H1 (cell line): Measurements from ENCODE around the gene SV2B. TPM values are rescaled to one million over a fixed set of nuclear protein-coding genes. Genes with fewer than 3 reads are reported as not detected.

ENCODE experiments used
- CTCF ChIA-PET: fragments of 300-600 bp; sonication (Branson Sonifier 250); formaldehyde crosslinking; loops from one replicate; lab custom pipeline; 2021; ENCODE audit not compliant: partially characterized antibody; lab: Charles Lee
- POLR2A ChIA-PET: fragments of 300-600 bp; sonication (Branson Sonifier 250); formaldehyde crosslinking; loops from one replicate; lab custom pipeline; 2021; ENCODE audit warnings: inconsistent platforms; ENCODE audit not compliant: partially characterized antibody; lab: Charles Lee
- DNase-seq, 2 experiments: peaks; one replicate each; pipeline versions ENCODE4 v3.0.0 to v3.0.0-alpha.2; 2010 to 2022; ENCODE audit warnings: low spot score in 2 of 2, low read depth in 1 of 2, mixed read lengths in 1 of 2
- FAIRE-seq: peaks from 2 replicates; lab custom pipeline; 2011; peaks lifted over from hg19 to GRCh38; lab: Jason Lieb, UNC
- H2AFZ ChIP-seq: 2 replicates; pipeline ENCODE4 v1.8.1; 2012; ENCODE audit warnings: low read length, inconsistent platforms
- H2AK5ac ChIP-seq: 2 replicates; pipeline ENCODE4 v1.6.1; 2013; ENCODE audit warnings: low read depth, low read length
- H2BK120ac ChIP-seq: replicated peaks from 2 replicates; pipeline ENCODE3; 2013; ENCODE audit warnings: low read depth, low read length, inconsistent platforms
- H2BK12ac ChIP-seq: 2 replicates; pipeline ENCODE4 v1.6.1; 2013; ENCODE audit warnings: low read depth, low read length
- H2BK15ac ChIP-seq: 2 replicates; pipeline ENCODE4 v1.6.1; 2013; ENCODE audit warnings: low read length
- H2BK20ac ChIP-seq: 2 replicates; pipeline ENCODE4 v1.6.1; 2013; ENCODE audit warnings: low read length
- H2BK5ac ChIP-seq: 2 replicates; pipeline ENCODE4 v1.6.1; 2013; ENCODE audit warnings: low read depth, low read length
- H3K14ac ChIP-seq: 2 replicates; pipeline ENCODE4 v1.6.1; 2013; ENCODE audit warnings: inconsistent platforms; ENCODE audit not compliant: insufficient read length
- H3K18ac ChIP-seq: 2 replicates; pipeline ENCODE4 v1.6.1; 2013; ENCODE audit warnings: low read length; ENCODE audit errors: extremely low read depth
- H3K23ac ChIP-seq: 2 replicates; pipeline ENCODE4 v1.6.1; 2013; ENCODE audit warnings: inconsistent platforms; ENCODE audit not compliant: insufficient read length
- H3K23me2 ChIP-seq: 2 replicates; pipeline ENCODE4 v1.6.1; 2013; ENCODE audit warnings: low read depth, low read length
- H3K27ac ChIP-seq: 2 replicates; pipeline ENCODE4 v1.6.1; 2011; ENCODE audit warnings: low read depth, low read length, inconsistent platforms
- H3K27me3 ChIP-seq, 4 experiments: replicated peaks in 1 of 4; 1 replicate in 1 of 4; 2 replicates in 3 of 4; pipeline versions ENCODE4 v1.6.1 to v1.8.1; 2011 to 2013; ENCODE audit warnings: low read length in 3 of 4, mild to moderate bottlenecking in 3 of 4, inconsistent platforms in 2 of 4, mixed read lengths in 2 of 4, moderate library complexity in 1 of 4; ENCODE audit not compliant: control insufficient read depth in 3 of 4, insufficient read depth in 3 of 4; ENCODE audit errors: extremely low read depth in 1 of 4
- H3K36me3 ChIP-seq, 4 experiments: 2 replicates each; pipeline versions ENCODE4 v1.6.1 to v1.8.1; 2011 to 2013; ENCODE audit warnings: mild to moderate bottlenecking in 4 of 4, low read length in 3 of 4, moderate library complexity in 2 of 4, control low read depth in 1 of 4, inconsistent platforms in 1 of 4; ENCODE audit not compliant: insufficient read depth in 4 of 4, control insufficient read depth in 2 of 4
- H3K4ac ChIP-seq: replicated peaks from 2 replicates; pipeline ENCODE3; 2013; ENCODE audit warnings: low read length, low read depth, mixed read lengths, inconsistent platforms; ENCODE audit not compliant: insufficient read length
- H3K4me1 ChIP-seq, 4 experiments: replicated peaks in 1 of 4; 1 replicate in 1 of 4; 2 replicates in 3 of 4; pipeline versions ENCODE4 v1.6.1 to v1.8.1; 2011 to 2013; ENCODE audit warnings: low read length in 3 of 4, inconsistent platforms in 2 of 4, mixed read lengths in 1 of 4; ENCODE audit not compliant: insufficient read depth in 4 of 4, control insufficient read depth in 3 of 4
- H3K4me2 ChIP-seq, 2 experiments: 2 replicates each; pipeline versions ENCODE4 v1.6.1 to v1.8.1; 2011 to 2013; ENCODE audit warnings: low read depth in 2 of 2, low read length in 2 of 2, control low read depth in 1 of 2, inconsistent platforms in 1 of 2, mild to moderate bottlenecking in 1 of 2; ENCODE audit not compliant: insufficient read depth in 1 of 2
- H3K4me3 ChIP-seq, 4 experiments: fragments of 200-600, 300-600 bp in 1 of 4; sonication (generic), shearing (Covaris generic), sonication (Bioruptor Twin) in 1 of 4; 2 replicates each; pipeline versions ENCODE4 v1.5.1 to v1.8.1; 2011 to 2016; ENCODE audit warnings: low read length in 4 of 4, low read depth in 3 of 4, control low read depth in 2 of 4, inconsistent platforms in 2 of 4, mild to moderate bottlenecking in 2 of 4, mixed read lengths in 1 of 4, moderate library complexity in 1 of 4; ENCODE audit not compliant: insufficient read depth in 2 of 4; ENCODE audit errors: extremely low read depth in 1 of 4
- H3K56ac ChIP-seq: replicated peaks from 2 replicates; pipeline ENCODE3; 2013; ENCODE audit warnings: low read depth, mild to moderate bottlenecking, mixed read lengths, low read length, inconsistent platforms; ENCODE audit not compliant: insufficient read length
- H3K79me1 ChIP-seq: 2 replicates; pipeline ENCODE4 v1.6.1; 2013; ENCODE audit warnings: low read depth, low read length, control low read depth
- H3K79me2 ChIP-seq, 2 experiments: 2 replicates each; pipeline versions ENCODE4 v1.6.1 to v1.8.1; 2012 to 2013; ENCODE audit warnings: low read length in 2 of 2, mild to moderate bottlenecking in 2 of 2, inconsistent platforms in 1 of 2; ENCODE audit not compliant: insufficient read depth in 2 of 2, control insufficient read depth in 1 of 2
- H3K9ac ChIP-seq, 4 experiments: replicated peaks in 1 of 4; 1 replicate in 1 of 4; 2 replicates in 3 of 4; pipeline versions ENCODE4 v1.6.1 to v1.8.1; 2011 to 2013; ENCODE audit warnings: low read depth in 3 of 4, low read length in 3 of 4, control low read depth in 2 of 4, mild to moderate bottlenecking in 2 of 4, moderate library complexity in 2 of 4, inconsistent platforms in 1 of 4; ENCODE audit errors: extremely low read depth in 1 of 4
- H3K9me3 ChIP-seq, 2 experiments: 2 replicates each; pipeline versions ENCODE4 v1.6.1 to v1.8.1; 2012 to 2013; ENCODE audit warnings: mild to moderate bottlenecking in 2 of 2, moderate library complexity in 2 of 2, control low read depth in 1 of 2, inconsistent platforms in 1 of 2, low read depth in 1 of 2, low read length in 1 of 2, mixed read lengths in 1 of 2; ENCODE audit not compliant: insufficient read depth in 2 of 2
- H4K20me1 ChIP-seq, 2 experiments: replicated peaks in 1 of 2; 2 replicates each; pipeline versions ENCODE3 to v1.8.1; 2011 to 2013; ENCODE audit warnings: inconsistent platforms in 2 of 2, low read length in 2 of 2, mild to moderate bottlenecking in 1 of 2; ENCODE audit not compliant: insufficient read depth in 2 of 2, control insufficient read depth in 1 of 2
- H4K5ac ChIP-seq: 2 replicates; pipeline ENCODE4 v1.6.1; 2013; ENCODE audit warnings: low read length, low read depth, mixed read lengths, inconsistent platforms; ENCODE audit not compliant: insufficient read length
- H4K8ac ChIP-seq: 2 replicates; pipeline ENCODE4 v1.8.0; 2013; ENCODE audit warnings: mild to moderate bottlenecking, moderate library complexity, low read length, inconsistent platforms; ENCODE audit not compliant: insufficient read depth; ENCODE audit errors: extremely low read depth
- H4K91ac ChIP-seq: replicated peaks from 2 replicates; pipeline ENCODE3; 2013; ENCODE audit warnings: low read length, mixed read lengths, inconsistent platforms; ENCODE audit not compliant: insufficient read length
- ASH2L ChIP-seq: fragments of 200-600, 300-600 bp; sonication (generic); IDR thresholded peaks from one replicate; pipeline ENCODE4 v1.7.1; 2017; ENCODE audit warnings: low read length
- ATF3 ChIP-seq: IDR thresholded peaks from 2 replicates; pipeline ENCODE4 v1.6.1; 2011; ENCODE audit warnings: low read depth, mild to moderate bottlenecking, low read length; ENCODE audit not compliant: insufficient read depth
- BCL11A ChIP-seq, 2 experiments: IDR thresholded peaks; one replicate each; pipeline ENCODE4 v1.6.1; 2011; ENCODE audit warnings: low read depth in 2 of 2, low read length in 2 of 2, mild to moderate bottlenecking in 2 of 2
- CBX5 ChIP-seq: fragments of 300-800, 300-1000 bp; sonication (generic); IDR thresholded peaks from 2 replicates; pipeline ENCODE4 v1.7.1; 2016; ENCODE audit warnings: antibody characterized with exemption, low read length, low read depth
- CEBPB ChIP-seq: IDR thresholded peaks from 2 replicates; pipeline ENCODE4 v1.6.1; 2012; ENCODE audit warnings: low read depth, low read length
- EP300 ChIP-seq, 2 experiments: IDR thresholded peaks; 1 replicate in 1 of 2; 2 replicates in 1 of 2; pipeline ENCODE4 v1.6.1; 2011 to 2012; ENCODE audit warnings: low read depth in 2 of 2, low read length in 2 of 2, mild to moderate bottlenecking in 2 of 2, borderline replicate concordance in 1 of 2, inconsistent platforms in 1 of 2, moderate library complexity in 1 of 2
- GTF2F1 ChIP-seq: IDR thresholded peaks from 2 replicates; pipeline ENCODE4 v1.6.1; 2012; ENCODE audit warnings: low read depth, low read length, improper control_type of control experiment, borderline replicate concordance
- HDAC2 ChIP-seq, 2 experiments: fragments of 300-600 bp in 1 of 2; sonication (generic) in 1 of 2; IDR thresholded peaks; 2 replicates each; pipeline ENCODE4 v1.6.1; 2011 to 2012; ENCODE audit warnings: low read depth in 2 of 2, low read length in 2 of 2, mild to moderate bottlenecking in 2 of 2, moderate library complexity in 2 of 2, borderline replicate concordance in 1 of 2, inconsistent platforms in 1 of 2
- KDM1A ChIP-seq: fragments of 200-600, 300-600 bp; sonication (generic); IDR thresholded peaks from 2 replicates; pipeline ENCODE4 v1.7.1; 2016; ENCODE audit warnings: mild to moderate bottlenecking, low read length, borderline replicate concordance
- POU5F1 ChIP-seq: IDR thresholded peaks from 2 replicates; pipeline ENCODE4 v1.6.1; 2011; ENCODE audit warnings: low read depth, mild to moderate bottlenecking, low read length, moderate library complexity
- SIX5 ChIP-seq: IDR thresholded peaks from 2 replicates; pipeline ENCODE4 v1.6.1; 2011; ENCODE audit warnings: mild to moderate bottlenecking, low read depth, low read length
- SP4 ChIP-seq: IDR thresholded peaks from 2 replicates; pipeline ENCODE4 v1.6.1; 2012; ENCODE audit warnings: low read length, inconsistent platforms
- TCF12 ChIP-seq: IDR thresholded peaks from 2 replicates; pipeline ENCODE4 v1.6.1; 2011; ENCODE audit warnings: low read depth, mild to moderate bottlenecking, low read length
- WGBS, 2 experiments: shearing (Covaris generic) in 1 of 2; methylation state at CpG; one replicate each; pipeline versions ENCODE4 v1.1.6 to v1.1.7; 2013 to 2015; ENCODE audit warnings: low lambda C conversion rate in 2 of 2, mixed read lengths in 2 of 2, inconsistent platforms in 1 of 2, low coverage in 1 of 2, missing lambda C conversion rate in 1 of 2; ENCODE audit not compliant: insufficient replicate concordance in 2 of 2, insufficient coverage in 1 of 2, insufficient read length in 1 of 2; ENCODE audit errors: extremely low coverage in 1 of 2, missing lambda C conversion rate in 1 of 2; 5-methylcytosine and 5-hydroxymethylcytosine counted together
- polyA plus RNA-seq, 7 experiments: library from polyadenylated mRNA; depleted of rRNA in 3 of 7; stranded (reverse) in 5 of 7; unstranded in 2 of 7; fragments of >200 nt in 5 of 7; fragments of 200-250 nt in 2 of 7; gene quantifications; 1 replicate in 5 of 7; 2 replicates in 1 of 7; 4 replicates in 1 of 7; pipeline versions ENCODE4 v1.2.1 to v1.2.3, GENCODE V29; 2011 to 2013; ENCODE audit warnings: missing spikeins in 2 of 7, mixed read lengths in 2 of 7
- total RNA-seq: library from RNA; stranded (reverse); fragmentation: NEBNext Ultra II Directional; extraction: Animal tissue kit (Norgen Biotek cat#: 25700); gene quantifications from 2 replicates; pipeline ENCODE4 v1.2.1, GENCODE V29; 2021
- TF ChIP-seq, protein P1 (sequence below): IDR thresholded peaks from 2 replicates; pipeline ENCODE4 v1.6.1; 2012; ENCODE audit warnings: inconsistent platforms

SV2B gene
- total and polyA plus RNA-seq, 2 of the 8 experiments (the other 6 are each of a cell fraction or from before 2014, with no cell fraction given): 0.09 to 0.20 TPM

DNA sequence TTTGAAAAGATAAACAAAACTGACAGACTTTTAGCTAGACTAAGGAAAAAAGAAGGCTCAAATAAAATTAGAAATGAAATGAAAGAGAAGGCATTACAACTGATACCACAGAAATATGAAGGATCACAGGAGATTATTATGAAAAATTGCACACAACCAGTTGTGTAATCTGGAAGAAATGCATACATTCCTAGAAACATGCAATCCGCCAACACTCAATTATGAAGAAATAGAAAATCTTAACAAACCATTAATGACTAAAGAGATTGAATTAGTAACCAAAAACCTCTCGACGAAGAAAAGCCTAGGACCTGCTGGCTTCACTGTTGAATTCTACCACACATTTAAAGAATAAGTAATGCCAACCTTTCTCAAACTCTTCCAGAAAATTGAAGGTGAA, 149.5 kb downstream of the SV2B start:
- no peak overlapping the region for H3K4me2 ChIP-seq
- CTCF ChIA-PET: interaction anchor here (0.7 to 5.7 kb wide), 8 partner anchors 9 to 332 kb away, joined by 3 to 28 read pairs (median 16); no protein-coding TSS in a partner anchor
- no peak for DNase-seq
- no peaks in the 10 kb centered on the region for H3K27me3 ChIP-seq
- no peaks in the 10 kb centered on the region for H3K9me3 ChIP-seq
- H2BK15ac ChIP-seq: no peak overlapping the region
- no peak overlapping the region for H3K14ac ChIP-seq
- H2AK5ac ChIP-seq: no peak overlapping the region
- no peak overlapping the region for H3K18ac ChIP-seq
- H3K4ac ChIP-seq: no peak overlapping the region
- H3K23ac ChIP-seq: no peak overlapping the region
- H3K27ac ChIP-seq: no peak overlapping the region
- H2AFZ ChIP-seq: no peak overlapping the region
- H2BK12ac ChIP-seq: no peak overlapping the region
- no peaks in the 10 kb centered on the region for H4K20me1 ChIP-seq
- H2BK120ac ChIP-seq: no peak overlapping the region
- no peaks in the 10 kb centered on the region; the same call in 1 of the 2 replicates for H3K23me2 ChIP-seq
- WGBS, 2 experiments: 89% methylated on average over 3 of the region's 3 CpGs; no CpG with 5 or more reads in 1 of the 2 experiments
- no peak overlapping the region for H4K91ac ChIP-seq
- H2BK20ac ChIP-seq: no peak overlapping the region
- H3K56ac ChIP-seq: no peak overlapping the region
- no peaks in the 10 kb centered on the region for H3K79me2 ChIP-seq
- no peak overlapping the region for H4K5ac ChIP-seq
- H3K36me3 ChIP-seq: no peaks in the 10 kb centered on the region
- no peak overlapping the region for H4K8ac ChIP-seq
- POLR2A ChIA-PET: interaction anchor here (0.6 kb wide), 1 partner anchor 57 kb away, joined by 3 read pairs; no protein-coding TSS in a partner anchor
- no peak for FAIRE-seq
- H2BK5ac ChIP-seq: no peak overlapping the region
- H3K79me1 ChIP-seq: no peaks in the 10 kb centered on the region
- H3K4me3 ChIP-seq: no peak overlapping the region
- no peaks in the 10 kb centered on the region for H3K4me1 ChIP-seq
- no peak overlapping the region for H3K9ac ChIP-seq
- TF ChIP-seq BCL11A (IDR thresholded peaks at IDR 0.05; ENCODE audit: low read depth in 2 of 2, low read length in 2 of 2) (no peak), HDAC2 (IDR thresholded peaks at IDR 0.05; ENCODE audit: borderline replicate concordance in 1 of 2, low read depth in 2 of 2, low read length in 2 of 2) (no peak), POU5F1 (no peak), KDM1A (no peak), SP4 (no peak), CEBPB (no peak), ASH2L (no peak), TCF12 (no peak), GTF2F1 (no peak), ATF3 (no peak), CBX5 (no peak), SIX5 (no peak), EP300 (IDR thresholded peaks at IDR 0.05; ENCODE audit: borderline replicate concordance in 1 of 2, low read depth in 2 of 2, low read length in 2 of 2) (no peak)
- TF ChIP-seq, protein P1, sequence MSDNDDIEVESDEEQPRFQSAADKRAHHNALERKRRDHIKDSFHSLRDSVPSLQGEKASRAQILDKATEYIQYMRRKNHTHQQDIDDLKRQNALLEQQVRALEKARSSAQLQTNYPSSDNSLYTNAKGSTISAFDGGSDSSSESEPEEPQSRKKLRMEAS: no peak
